GM10266 (cell line): ENCODE results near the gene GRWD1.
A peak's percentile ranks its signal among the peaks of the same experiment; 100 is the strongest.

Experiments used
- DNase-seq: peaks from one replicate; pipeline ENCODE4 v3.0.0; 2012; ENCODE audit errors: extremely low spot score
- CTCF ChIP-seq: IDR thresholded peaks from 2 replicates; pipeline ENCODE4 v1.5.1; 2012; ENCODE audit warnings: mild to moderate bottlenecking, low read depth; ENCODE audit not compliant: control insufficient read depth, insufficient read depth; ENCODE audit errors: missing control alignments

Gene GRWD1

GRCh38 chr19:48469289-48469881 lies 23.6 kb downstream of the GRWD1 start, which contains the start of gene CYTH2:
TSS of gene CYTH2 (plus strand) at chr19:48469369. CDS start at chr19:48469508, 139 bp downstream.
- no peak for TF ChIP-seq CTCF
- DNase-seq = peak; percentile 80

GRCh38 chr19:48469934-48470680 lies 24.3 kb downstream of the GRWD1 start:
- DNase-seq = no peak
- TF ChIP-seq CTCF = no peak

- no peak for DNase-seq
- no peak for TF ChIP-seq CTCF
These were observed 25.1 kb downstream of the GRWD1 start for GRCh38 chr19:48470856-48471255.

- TF ChIP-seq CTCF = no peak
- no peak for DNase-seq
These were observed 26.1 kb downstream of the GRWD1 start for GRCh38 chr19:48471836-48472235.

GRCh38 chr19:48473161-48473966 lies 27.6 kb downstream of the GRWD1 start:
- TF ChIP-seq CTCF = no peak
- DNase-seq = no peak

GRCh38 chr19:48474084-48474592 lies 28.4 kb downstream of the GRWD1 start:
- TF ChIP-seq CTCF = no peak
- DNase-seq = no peak
